Activated gamma-delta T cell (primary cell): ENCODE results near the gene APRT.

Experiments
- DNase-seq: peaks from one replicate; lab custom pipeline; 2025; lab: John Stamatoyannopoulos, UW

The APRT gene

GRCh38 chr16:88822281-88823040 lies 10.7 kb upstream of the APRT start:
- DNase-seq, result no peak

GRCh38 chr16:88821168-88821850 lies 9.6 kb upstream of the APRT start:
- DNase-seq, result no peak

DNA sequence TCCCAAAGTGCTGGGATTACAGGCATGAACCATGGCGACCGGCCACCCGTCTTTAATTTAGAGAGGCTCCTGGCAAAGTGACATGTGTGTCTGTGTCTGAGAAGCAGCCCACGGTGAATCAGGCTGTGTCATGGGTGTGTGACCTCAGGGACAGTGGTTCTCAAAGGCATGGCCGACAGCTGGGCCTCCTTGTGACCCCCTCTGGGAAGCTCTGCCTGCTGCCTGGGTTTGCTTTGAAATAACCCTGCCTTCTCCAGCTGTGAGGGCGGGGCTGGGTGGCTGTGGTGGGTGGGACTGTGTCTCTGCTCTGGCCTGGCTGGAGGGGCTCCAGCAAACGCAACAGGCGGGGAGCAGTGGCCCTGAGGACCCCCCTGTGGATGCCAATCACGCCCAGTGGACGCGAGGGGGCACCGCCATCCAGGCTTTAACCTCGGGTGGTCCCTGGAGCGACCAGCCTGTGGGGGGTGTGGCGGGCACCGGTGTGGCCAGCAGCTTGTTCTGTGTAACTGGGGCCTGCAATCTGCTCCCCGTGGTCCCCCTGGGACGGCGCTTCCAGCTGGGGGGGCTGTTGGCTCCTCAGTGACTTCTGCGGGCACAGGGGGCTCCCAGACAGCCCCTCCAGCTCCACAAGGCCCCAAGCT lies 8.8 kb upstream of the APRT start:
- no peak for DNase-seq

GRCh38 chr16:88819126-88819525 lies 7.4 kb upstream of the APRT start:
- no peak for DNase-seq

- DNase-seq, result no peak
Observed at GRCh38 chr16:88818575-88818874, 6.8 kb upstream of the APRT start.

DNA sequence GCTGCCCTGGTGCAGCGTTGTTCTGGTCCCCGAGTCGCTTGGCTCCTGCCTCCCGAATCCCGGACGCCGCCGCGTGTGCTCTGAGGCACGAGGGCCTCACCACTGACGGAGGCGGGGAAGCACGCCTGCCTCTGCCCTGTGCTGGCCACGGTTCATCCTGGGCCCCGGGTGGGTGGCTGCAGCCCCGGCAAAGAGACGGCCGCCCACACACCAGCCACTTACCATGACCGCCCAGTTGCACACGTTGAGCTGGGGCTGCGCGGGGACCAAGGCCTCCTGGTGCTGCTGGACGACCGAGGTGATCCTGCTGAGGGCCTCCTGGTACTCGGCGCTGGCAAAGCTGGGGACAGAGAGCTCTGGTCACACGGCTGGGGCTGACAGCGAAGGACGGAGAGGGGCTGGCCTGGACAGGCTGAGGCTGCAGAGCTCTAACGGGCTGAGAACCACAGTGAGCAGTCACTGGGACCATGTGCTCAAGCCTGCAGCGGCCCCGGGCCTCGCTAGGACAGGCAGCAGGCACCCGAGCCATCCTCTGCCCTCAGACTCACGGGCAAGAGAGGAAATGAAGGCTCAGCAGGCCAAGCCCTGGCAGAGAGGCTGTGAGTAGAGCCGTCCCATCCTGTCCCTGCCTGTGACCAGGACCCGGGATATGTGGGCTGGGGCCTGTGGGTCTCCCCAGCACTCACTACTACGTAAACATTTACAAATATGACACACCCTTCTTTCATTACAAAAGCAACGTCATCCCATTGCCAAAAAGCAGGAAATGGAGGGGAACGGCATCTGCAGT lies 6.3 kb upstream of the APRT start:
- DNase-seq, result no peak

GRCh38 chr16:88816736-88817535 lies 5.2 kb upstream of the APRT start:
- no peak for DNase-seq

- no peak for DNase-seq
Observed at GRCh38 chr16:88815901-88816589, 4.3 kb upstream of the APRT start.

DNA sequence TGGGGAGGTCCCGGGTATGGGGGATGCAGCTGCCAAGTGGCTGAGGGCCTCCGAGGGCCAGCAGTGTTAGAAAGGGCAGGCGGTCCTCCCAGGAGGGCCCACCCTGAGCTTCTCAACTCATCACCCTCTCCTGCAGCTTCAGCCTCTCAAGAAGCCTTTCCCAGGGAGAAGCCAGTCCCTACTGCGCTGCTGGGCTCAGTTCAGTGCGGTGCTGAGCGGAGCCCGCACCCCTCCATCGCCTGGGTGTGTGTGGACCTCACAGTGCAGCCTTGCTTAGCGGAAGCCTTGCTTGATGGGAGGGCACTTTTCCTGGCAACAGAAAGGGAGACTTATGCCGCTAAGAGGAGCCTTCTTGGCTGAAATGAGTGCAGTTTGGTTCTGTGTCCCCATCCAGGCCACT lies 3.5 kb upstream of the APRT start:
- DNase-seq, result no peak

GRCh38 chr16:88814144-88814502 lies 2.4 kb upstream of the APRT start:
- DNase-seq, result no peak

DNA sequence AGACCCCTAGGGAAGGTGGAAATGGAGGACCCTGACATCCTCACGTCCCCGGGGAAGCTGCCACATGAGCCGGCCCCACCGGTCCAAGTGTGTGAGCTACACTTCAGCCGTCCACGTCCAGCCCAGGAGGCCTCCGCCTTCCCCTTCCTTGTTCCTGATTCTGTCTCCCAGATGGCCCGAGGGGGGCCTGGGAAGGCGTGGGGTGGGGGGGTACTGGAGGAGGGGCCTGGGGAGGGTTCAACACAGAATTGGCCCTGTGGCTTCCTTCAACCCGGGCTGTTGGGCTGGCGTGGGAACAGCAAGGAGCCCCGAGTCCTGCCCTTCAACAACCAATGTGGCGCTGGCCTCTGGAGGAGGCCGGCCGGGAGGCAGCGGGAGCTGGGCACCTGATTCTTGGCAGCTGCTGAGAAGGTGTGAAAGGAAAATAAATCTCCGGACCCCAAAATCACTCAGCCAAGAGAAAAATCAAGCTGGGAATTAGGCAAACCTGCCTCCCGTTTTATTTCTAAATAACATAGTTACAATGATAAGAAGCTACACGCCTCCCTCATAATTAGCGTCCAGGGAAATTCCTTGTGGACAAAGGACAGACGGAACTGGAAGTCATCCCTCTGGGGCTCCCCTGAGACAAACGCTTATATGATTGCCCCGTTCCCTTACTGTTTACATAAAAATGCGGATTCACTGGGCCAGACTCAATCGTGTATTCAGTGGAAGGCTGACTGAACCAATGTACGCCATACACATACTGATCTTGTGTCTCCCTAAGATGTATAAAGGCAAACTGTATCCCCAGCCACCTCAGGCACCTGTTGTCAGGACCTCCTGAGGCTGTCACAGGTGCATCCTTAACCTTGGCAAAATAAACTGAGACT lies 1.8 kb upstream of the APRT start:
- no peak for DNase-seq

DNA sequence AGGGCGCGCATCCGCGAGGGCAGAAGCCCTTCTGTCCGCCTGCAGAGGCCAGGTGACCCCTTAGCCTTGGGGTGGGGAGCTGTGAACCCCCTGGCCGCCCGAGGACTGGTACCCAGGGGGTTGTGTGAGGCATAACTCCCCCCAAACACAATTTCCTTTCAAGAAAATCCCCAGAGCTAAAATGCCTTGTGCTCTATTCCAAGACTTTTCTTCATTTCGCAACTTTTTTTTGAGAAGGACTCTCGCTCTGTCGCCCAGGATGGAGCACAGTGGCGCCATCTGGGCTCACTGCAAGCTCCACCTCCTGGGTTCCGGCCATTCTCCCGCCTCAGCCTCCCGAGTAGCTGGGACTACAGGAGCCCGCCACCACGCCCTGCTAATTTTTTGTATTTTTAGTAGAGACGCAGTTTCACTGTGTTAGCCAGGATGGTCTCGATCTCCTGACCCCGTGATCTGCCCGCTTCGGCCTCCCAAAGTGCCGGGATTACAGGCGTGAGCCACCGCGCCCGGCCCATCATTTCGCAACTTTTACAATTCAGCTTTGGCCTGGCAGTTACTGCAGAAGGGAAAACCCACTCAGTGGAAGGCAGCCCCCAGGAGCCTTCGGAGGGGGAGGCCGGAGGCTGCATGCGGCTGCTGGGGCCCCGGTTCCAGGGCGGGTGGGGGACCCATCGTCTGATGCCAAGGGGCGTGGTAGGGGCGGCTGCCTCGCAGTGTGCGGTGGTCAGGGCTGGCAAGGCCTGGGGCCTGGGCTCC lies 963 bp upstream of the APRT start:
- no peak for DNase-seq

- peak; percentile 61 for DNase-seq
Observed at GRCh38 chr16:88810912-88811768, 588 bp downstream of the APRT start.

DNA sequence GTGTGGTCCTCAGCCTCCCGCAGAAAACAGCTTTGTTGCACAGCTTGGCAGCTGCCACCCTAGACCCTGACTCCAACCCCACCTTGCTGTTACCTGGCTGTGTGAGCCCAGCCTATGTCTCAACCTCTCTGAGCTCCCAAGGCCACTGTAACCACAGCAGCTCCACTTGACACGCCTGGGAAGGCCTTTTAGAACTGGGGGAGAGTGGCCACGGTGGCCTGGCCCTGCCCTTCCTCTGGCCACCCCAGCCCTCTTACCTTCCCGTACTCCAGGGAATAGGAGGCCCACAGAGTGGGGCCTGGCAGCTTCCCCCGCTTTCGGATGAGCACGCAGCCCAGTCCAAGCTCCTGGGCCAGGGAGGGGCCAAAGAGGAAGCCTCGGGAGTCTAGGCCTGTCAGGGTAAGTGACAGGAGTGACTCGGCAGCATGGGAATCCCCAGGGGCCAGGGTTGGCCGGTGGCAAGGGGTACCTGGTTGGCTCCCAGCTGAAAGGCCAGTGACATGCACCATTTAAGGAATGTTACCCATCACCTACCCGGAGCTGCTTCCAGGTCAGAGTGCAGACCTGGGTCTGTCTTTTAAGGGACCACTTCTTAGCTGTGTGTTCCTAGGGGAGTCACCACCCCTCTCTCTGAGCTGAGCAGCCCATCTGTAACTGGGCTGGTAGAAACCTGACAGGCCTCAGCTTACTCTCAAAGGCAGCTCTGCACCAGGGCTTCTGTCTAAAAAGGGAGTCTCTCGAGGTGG lies 1.4 kb downstream of the APRT start:
- DNase-seq, result no peak

DNA sequence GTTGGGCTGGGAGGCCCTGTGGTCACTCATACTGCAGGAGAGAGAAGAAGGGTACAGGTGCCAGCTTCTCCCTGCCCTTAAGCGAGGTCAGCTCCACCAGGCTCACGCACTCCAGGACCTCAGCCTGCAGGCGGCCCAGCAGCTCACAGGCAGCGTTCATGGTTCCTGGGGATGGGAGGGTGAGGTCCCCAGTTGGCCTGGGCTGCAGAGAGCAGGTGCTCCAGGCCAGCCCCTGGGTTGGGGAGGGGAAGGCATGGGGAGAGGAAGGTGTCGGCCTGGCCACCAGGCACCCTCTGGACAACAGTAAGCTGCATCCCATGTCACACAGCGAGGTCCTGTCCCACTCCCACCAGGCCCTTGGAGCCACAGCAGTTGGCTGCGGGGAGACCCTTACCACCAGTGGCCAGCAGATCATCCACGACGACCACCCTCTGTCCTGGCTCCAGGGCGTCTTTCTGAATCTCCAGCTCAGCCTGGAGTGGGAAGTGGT lies 2.0 kb downstream of the APRT start:
- no peak for DNase-seq

GRCh38 chr16:88809068-88809675 lies 2.6 kb downstream of the APRT start:
- DNase-seq, result no peak
